Osteocyte (in vitro differentiated cells): ENCODE results near the gene SLC26A2. TPM values are rescaled to one million over a fixed set of nuclear protein-coding genes. Genes with fewer than 3 reads are reported as not detected.

Experiments used
- DNase-seq: peaks from one replicate; pipeline ENCODE4 v3.0.0; 2021; ENCODE audit warnings: mixed read lengths; ENCODE audit not compliant: unreplicated experiment; ENCODE audit errors: extremely low spot score
- H3K27ac Mint-ChIP-seq: one replicate; pipeline ENCODE4 v1.8.0; 2021; ENCODE audit warnings: mild to moderate bottlenecking, mixed read lengths; ENCODE audit not compliant: unreplicated experiment
- H3K27me3 Mint-ChIP-seq: one replicate; pipeline ENCODE4 v1.8.0; 2021; ENCODE audit warnings: mixed read lengths; ENCODE audit not compliant: unreplicated experiment
- H3K36me3 Mint-ChIP-seq: one replicate; pipeline ENCODE4 v1.8.0; 2021; ENCODE audit warnings: mixed read lengths; ENCODE audit not compliant: unreplicated experiment
- H3K4me1 Mint-ChIP-seq: one replicate; pipeline ENCODE4 v1.8.0; 2021; ENCODE audit warnings: mixed read lengths; ENCODE audit not compliant: unreplicated experiment
- H3K4me3 Mint-ChIP-seq: one replicate; pipeline ENCODE4 v1.8.0; 2021; ENCODE audit warnings: mild to moderate bottlenecking, moderate library complexity, mixed read lengths; ENCODE audit not compliant: unreplicated experiment
- H3K9me3 Mint-ChIP-seq: one replicate; pipeline ENCODE4 v1.8.0; 2021; ENCODE audit warnings: mixed read lengths; ENCODE audit not compliant: unreplicated experiment
- CTCF ChIP-seq: fragments of 200-600 bp; sonication (generic); IDR thresholded peaks from 2 replicates; pipeline ENCODE4 v1.5.0; 2021; ENCODE audit warnings: antibody characterized with exemption, mild to moderate bottlenecking, moderate library complexity
- total RNA-seq: library from RNA; stranded (reverse); gene quantifications from 2 replicates; pipeline ENCODE4 v1.2.1, GENCODE V29; 2021

SLC26A2 gene
- total RNA-seq, 1 donor from 2014 or later = 39.7 TPM

GRCh38 chr5:149993471-149993870, 32.9 kb downstream of the SLC26A2 start:
- Mint-ChIP-seq H3K36me3 (peaks cover 9% of the 10 kb centered on the region), H3K27me3 (no peaks in the 10 kb centered on the region), H3K4me1 (no peaks in the 10 kb centered on the region), H3K4me3 (no peak overlapping the region), H3K27ac (no peak overlapping the region), H3K9me3 (no peaks in the 10 kb centered on the region)
- no peak for TF ChIP-seq CTCF
- DNase-seq = no peak

DNA sequence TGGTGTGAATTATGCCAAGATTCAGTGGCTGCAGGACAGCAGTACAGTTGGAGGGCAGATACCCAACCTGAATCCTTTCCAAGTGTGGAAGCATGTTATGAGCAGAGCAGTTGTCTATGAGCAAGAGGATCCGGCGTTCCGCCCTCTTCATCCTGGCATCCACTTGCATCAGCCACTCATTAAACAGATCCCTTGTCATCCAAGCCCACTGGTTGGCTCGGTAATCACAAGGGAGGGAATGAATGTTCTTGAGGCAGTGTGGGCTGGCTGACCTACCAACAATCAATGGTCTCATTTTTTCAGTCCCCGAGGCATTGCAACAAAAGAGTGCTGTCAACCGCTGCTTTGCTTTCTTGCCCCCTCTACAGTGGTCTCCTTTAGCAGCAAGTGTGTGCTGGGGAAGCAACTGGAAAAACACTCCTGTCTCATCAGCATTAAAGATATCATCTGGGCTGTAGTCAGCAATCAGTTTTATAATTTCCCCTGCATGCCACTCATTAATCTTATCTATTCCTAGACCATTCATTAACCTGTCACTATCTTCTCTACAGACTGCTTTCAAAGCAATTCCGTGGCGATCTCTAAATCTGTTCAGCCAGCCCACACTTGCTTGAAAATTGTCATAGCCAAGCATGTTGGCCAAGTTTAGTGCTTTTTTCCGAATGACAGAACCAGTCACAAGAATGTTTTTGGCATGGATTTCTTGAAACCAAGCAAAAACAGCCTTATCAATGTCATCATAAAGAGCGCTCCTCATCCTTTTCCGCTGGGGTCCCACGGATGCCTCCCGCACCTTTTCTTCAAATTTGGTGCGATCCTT, 35.0 kb downstream of the SLC26A2 start:
- Mint-ChIP-seq H3K36me3 (peaks cover 9% of the 10 kb centered on the region), H3K4me1 (peaks cover 15% of the 10 kb centered on the region), H3K9me3 (no peaks in the 10 kb centered on the region), H3K27ac (no peak overlapping the region), H3K27me3 (no peaks in the 10 kb centered on the region), H3K4me3 (no peak overlapping the region)
- DNase-seq = no peak
- no peak for TF ChIP-seq CTCF

DNA sequence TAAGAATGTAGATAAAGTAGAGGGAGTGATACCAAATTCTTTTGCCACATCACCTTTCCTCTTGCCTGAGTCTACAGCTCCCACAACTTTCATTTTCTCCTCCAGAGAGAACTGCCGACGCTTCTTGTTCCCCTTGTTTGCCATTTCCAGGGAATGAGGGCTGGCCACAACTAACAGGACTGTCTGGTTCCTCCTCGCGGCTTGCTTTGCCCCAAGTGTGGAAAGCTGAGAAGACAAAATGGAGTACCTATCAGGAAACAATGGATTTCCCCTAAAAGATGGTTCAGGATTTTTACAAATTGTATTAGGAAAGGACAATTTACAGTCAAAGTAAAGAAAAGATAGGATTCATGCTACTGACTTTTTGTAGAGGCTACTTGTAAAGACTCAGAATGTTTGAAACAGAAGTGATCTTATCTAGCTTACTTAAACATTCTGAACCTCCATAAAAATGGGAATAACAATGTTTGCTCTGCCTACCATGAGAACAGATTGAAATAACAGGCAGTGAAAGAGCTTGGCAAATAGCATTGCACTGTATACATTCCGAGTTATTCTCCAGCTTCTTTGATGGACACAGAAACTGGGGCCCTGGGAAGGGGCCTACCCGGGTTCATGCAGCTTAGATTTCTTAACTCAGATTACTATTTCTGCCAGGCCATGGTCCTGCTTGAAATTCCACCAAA, 35.8 kb downstream of the SLC26A2 start:
- H3K4me1 Mint-ChIP-seq = peaks cover 15% of the 10 kb centered on the region
- no peak overlapping the region for H3K4me3 Mint-ChIP-seq
- no peak overlapping the region for H3K27ac Mint-ChIP-seq

GRCh38 chr5:149998281-149998680, 37.7 kb downstream of the SLC26A2 start:
- Mint-ChIP-seq H3K4me1 (peaks cover 29% of the 10 kb centered on the region), H3K36me3 (peaks cover 9% of the 10 kb centered on the region), H3K4me3 (no peak overlapping the region), H3K9me3 (no peaks in the 10 kb centered on the region), H3K27me3 (no peaks in the 10 kb centered on the region), H3K27ac (no peak overlapping the region)
- no peak for DNase-seq
- no peak for TF ChIP-seq CTCF

More for the DNA sequence above, 35.8 kb downstream of the SLC26A2 start:
- TF ChIP-seq CTCF = no peak
- Mint-ChIP-seq H3K27me3 (no peaks in the 10 kb centered on the region), H3K36me3 (peaks cover 9% of the 10 kb centered on the region), H3K9me3 (no peaks in the 10 kb centered on the region)
- no peak for DNase-seq

DNA sequence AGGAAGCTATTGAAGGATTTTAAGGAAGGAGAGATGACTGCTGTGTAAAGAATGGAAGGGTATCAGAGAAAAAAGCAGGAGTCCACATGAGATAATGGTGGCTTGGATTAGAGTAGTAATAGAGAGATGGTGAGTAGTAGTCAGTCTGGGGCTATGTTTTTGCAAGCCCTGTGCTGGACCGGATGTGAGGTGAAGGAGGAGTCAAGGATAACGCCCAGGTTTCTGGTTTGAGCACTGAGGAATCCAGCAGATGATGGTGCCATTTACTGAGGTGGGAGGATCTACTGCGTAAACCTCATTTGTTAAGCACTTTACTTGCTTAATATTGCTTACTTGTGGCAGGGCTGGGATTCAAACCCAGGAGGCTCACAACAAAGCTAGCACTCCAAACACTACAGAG, 38.8 kb downstream of the SLC26A2 start:
- H3K9me3 Mint-ChIP-seq = no peaks in the 10 kb centered on the region
- peak overlapping the region; percentile 89 for H3K4me3 Mint-ChIP-seq
- peaks cover 34% of the 10 kb centered on the region for H3K4me1 Mint-ChIP-seq
- no peaks in the 10 kb centered on the region for H3K27me3 Mint-ChIP-seq
- no peak for DNase-seq
- H3K36me3 Mint-ChIP-seq = peaks cover 13% of the 10 kb centered on the region
- TF ChIP-seq CTCF = no peak
- peak overlapping the region; percentile 87 for H3K27ac Mint-ChIP-seq
